ENCODE results near the gene TBC1D14.

GRCh38 chr4:7050481-7051143 is 141.0 kb downstream of the TBC1D14 start:
- TF ChIP-seq, protein P1, sequence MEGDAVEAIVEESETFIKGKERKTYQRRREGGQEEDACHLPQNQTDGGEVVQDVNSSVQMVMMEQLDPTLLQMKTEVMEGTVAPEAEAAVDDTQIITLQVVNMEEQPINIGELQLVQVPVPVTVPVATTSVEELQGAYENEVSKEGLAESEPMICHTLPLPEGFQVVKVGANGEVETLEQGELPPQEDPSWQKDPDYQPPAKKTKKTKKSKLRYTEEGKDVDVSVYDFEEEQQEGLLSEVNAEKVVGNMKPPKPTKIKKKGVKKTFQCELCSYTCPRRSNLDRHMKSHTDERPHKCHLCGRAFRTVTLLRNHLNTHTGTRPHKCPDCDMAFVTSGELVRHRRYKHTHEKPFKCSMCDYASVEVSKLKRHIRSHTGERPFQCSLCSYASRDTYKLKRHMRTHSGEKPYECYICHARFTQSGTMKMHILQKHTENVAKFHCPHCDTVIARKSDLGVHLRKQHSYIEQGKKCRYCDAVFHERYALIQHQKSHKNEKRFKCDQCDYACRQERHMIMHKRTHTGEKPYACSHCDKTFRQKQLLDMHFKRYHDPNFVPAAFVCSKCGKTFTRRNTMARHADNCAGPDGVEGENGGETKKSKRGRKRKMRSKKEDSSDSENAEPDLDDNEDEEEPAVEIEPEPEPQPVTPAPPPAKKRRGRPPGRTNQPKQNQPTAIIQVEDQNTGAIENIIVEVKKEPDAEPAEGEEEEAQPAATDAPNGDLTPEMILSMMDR (IDR thresholded peaks at IDR 0.05), result no peak
- TF ChIP-seq ZFX (IDR thresholded peaks at IDR 0.05; ENCODE audit: borderline replicate concordance), result no peak
